Fibroblast of the conjunctiva (primary cell): Measurements from ENCODE around the gene HSPB6.

Experiments
- DNase-seq: peaks from one replicate; pipeline ENCODE4 v3.0.0-alpha.2; 2010; ENCODE audit warnings: low read depth

HSPB6 gene

GRCh38 chr19:35744430-35745327, 12.2 kb downstream of the HSPB6 start:
- peak; percentile 92 for DNase-seq

- DNase-seq = no peak
Observed at GRCh38 chr19:35743640-35744429, 13.0 kb downstream of the HSPB6 start.

GRCh38 chr19:35742121-35742724, 14.6 kb downstream of the HSPB6 start, which contains the start of gene IGFLR1:
IGFLR1 (minus strand) TSS chr19:35742452; CDS start chr19:35741180, 1,272 bp downstream.
- no peak for DNase-seq

GRCh38 chr19:35741203-35741515, 15.7 kb downstream of the HSPB6 start:
- DNase-seq = no peak

GRCh38 chr19:35740423-35741202, 16.2 kb downstream of the HSPB6 start:
- peak; percentile 92 for DNase-seq

- DNase-seq = no peak
Observed at GRCh38 chr19:35740108-35740422, 16.8 kb downstream of the HSPB6 start.

- DNase-seq = no peak
Observed at GRCh38 chr19:35739275-35740107, 17.3 kb downstream of the HSPB6 start.

- no peak for DNase-seq
Observed at GRCh38 chr19:35738887-35739229, 18.0 kb downstream of the HSPB6 start.

- no peak for DNase-seq
Observed at GRCh38 chr19:35738021-35738886, 18.6 kb downstream of the HSPB6 start.

- no peak for DNase-seq
Observed at GRCh38 chr19:35736913-35737886, 19.6 kb downstream of the HSPB6 start.

GRCh38 chr19:35734889-35735288, 21.9 kb downstream of the HSPB6 start:
- no peak for DNase-seq

- DNase-seq = no peak
Observed at GRCh38 chr19:35734273-35734672, 22.6 kb downstream of the HSPB6 start.

GRCh38 chr19:35733180-35734125, 23.4 kb downstream of the HSPB6 start:
- DNase-seq = no peak

GRCh38 chr19:35732540-35733179, 24.2 kb downstream of the HSPB6 start:
- DNase-seq = no peak

- no peak for DNase-seq
Observed at GRCh38 chr19:35731779-35732405, 24.9 kb downstream of the HSPB6 start.

GRCh38 chr19:35731353-35731752, 25.5 kb downstream of the HSPB6 start:
- DNase-seq = no peak

GRCh38 chr19:35730326-35730725, 26.5 kb downstream of the HSPB6 start:
- no peak for DNase-seq
